SK-N-SH treated with all-trans-retinoic acid at 6 μM for 48 hours (cell line): ENCODE results near the gene EMILIN2.

Experiments
- ATAC-seq: fragments of 200-7000 bp; cut with Tn5 transposase; 3 replicates; pipeline ENCODE4 v1.9.1; 2020; ENCODE audit warnings: mild to moderate bottlenecking, moderate library complexity
- ARNTL ChIP-seq: fragments of 450-650 bp; formaldehyde crosslinking; IDR thresholded peaks from 2 replicates; pipeline ENCODE4 v1.5.0; 2020; ENCODE audit warnings: low read depth, mild to moderate bottlenecking, moderate library complexity, borderline replicate concordance
- BACH2 ChIP-seq: fragments of 250-450 bp; sonication (Bioruptor Pico); IDR thresholded peaks from 2 replicates; pipeline ENCODE4 v1.9.0; 2021; ENCODE audit warnings: mild to moderate bottlenecking, borderline replicate concordance
- CSDC2 ChIP-seq: fragments of 250-450 bp; sonication (Bioruptor Pico); IDR thresholded peaks from 2 replicates; pipeline ENCODE4 v1.5.0; 2020; ENCODE audit warnings: mild to moderate bottlenecking, moderate library complexity
- ESRRG ChIP-seq: fragments of 250-450 bp; sonication (Bioruptor Pico); IDR thresholded peaks from 2 replicates; pipeline ENCODE4 v1.6.1; 2021; ENCODE audit warnings: mild to moderate bottlenecking
- GLIS3 ChIP-seq: fragments of 250-450 bp; sonication (Bioruptor Pico); IDR thresholded peaks from 2 replicates; pipeline ENCODE4 v1.5.0; 2020; ENCODE audit warnings: mild to moderate bottlenecking, moderate library complexity
- ISL1 ChIP-seq: fragments of 250-450 bp; sonication (Bioruptor Pico); IDR thresholded peaks from 2 replicates; pipeline ENCODE4 v2.1.2; 2022; ENCODE audit warnings: mild to moderate bottlenecking, moderate library complexity
- PPARA ChIP-seq: fragments of 250-450 bp; sonication (Bioruptor Pico); IDR thresholded peaks from 2 replicates; pipeline ENCODE4 v1.5.0; 2020; ENCODE audit warnings: mild to moderate bottlenecking, borderline replicate concordance
- RARB ChIP-seq: fragments of 250-450 bp; sonication (Bioruptor Pico); IDR thresholded peaks from 2 replicates; pipeline ENCODE4 v1.8.0; 2021; ENCODE audit warnings: mild to moderate bottlenecking, moderate library complexity
- SNAI2 ChIP-seq: fragments of 250-450 bp; sonication (Bioruptor Pico); IDR thresholded peaks from 2 replicates; pipeline ENCODE4 v1.5.0; 2020; ENCODE audit warnings: mild to moderate bottlenecking, moderate library complexity
- TCF4 ChIP-seq: fragments of 250-450 bp; sonication (Bioruptor Pico); IDR thresholded peaks from 2 replicates; pipeline ENCODE4 v1.8.0; 2021; ENCODE audit warnings: mild to moderate bottlenecking, moderate library complexity, borderline replicate concordance
- TOX ChIP-seq: fragments of 250-450 bp; sonication (Bioruptor Pico); IDR thresholded peaks from 2 replicates; pipeline ENCODE4 v1.8.0; 2021; ENCODE audit warnings: mild to moderate bottlenecking, moderate library complexity, borderline replicate concordance
- ZC3H10 ChIP-seq: fragments of 250-450 bp; sonication (Bioruptor Pico); IDR thresholded peaks from 2 replicates; pipeline ENCODE4 v1.5.1; 2021; ENCODE audit warnings: mild to moderate bottlenecking, moderate library complexity
- ZFP3 ChIP-seq: fragments of 250-450 bp; sonication (Bioruptor Pico); IDR thresholded peaks from 2 replicates; pipeline ENCODE4 v1.5.0; 2020; ENCODE audit warnings: mild to moderate bottlenecking, moderate library complexity
- ZFP30 ChIP-seq: fragments of 450-650 bp; formaldehyde crosslinking; IDR thresholded peaks from 2 replicates; pipeline ENCODE4 v1.5.0; 2022; ENCODE audit warnings: mild to moderate bottlenecking, moderate library complexity
- ZNF565 ChIP-seq: fragments of 450-650 bp; formaldehyde crosslinking; conservative IDR thresholded peaks from 2 replicates; pipeline ENCODE4 v1.5.0; 2020; ENCODE audit warnings: low read depth, mild to moderate bottlenecking, moderate library complexity
- ZNF70 ChIP-seq: fragments of 450-650 bp; formaldehyde crosslinking; IDR thresholded peaks from 2 replicates; pipeline ENCODE4 v1.5.0; 2020; ENCODE audit warnings: mild to moderate bottlenecking, moderate library complexity
- ZNF8 ChIP-seq: fragments of 450-650 bp; formaldehyde crosslinking; IDR thresholded peaks from 2 replicates; pipeline ENCODE4 v1.5.0; 2020; ENCODE audit warnings: mild to moderate bottlenecking, moderate library complexity
- TF ChIP-seq, protein P1 (sequence below): fragments of 250-450 bp; sonication (Bioruptor Pico); IDR thresholded peaks from 2 replicates; pipeline ENCODE4 v1.5.0; 2020; ENCODE audit warnings: mild to moderate bottlenecking, moderate library complexity
- TF ChIP-seq, protein P2 (sequence below): fragments of 250-450 bp; sonication (Bioruptor Pico); IDR thresholded peaks from 2 replicates; pipeline ENCODE4 v1.8.0; 2021; ENCODE audit warnings: low read depth, mild to moderate bottlenecking, moderate library complexity, borderline replicate concordance
- TF ChIP-seq, protein P3 (sequence below): fragments of 250-450 bp; sonication (Bioruptor Pico); IDR thresholded peaks from 2 replicates; pipeline ENCODE4 v1.8.0; 2020; ENCODE audit warnings: mild to moderate bottlenecking, moderate library complexity, borderline replicate concordance
- TF ChIP-seq, protein P4 (sequence below): fragments of 250-450 bp; sonication (Bioruptor Pico); IDR thresholded peaks from 2 replicates; pipeline ENCODE4 v1.5.1; 2020; ENCODE audit warnings: low read depth, mild to moderate bottlenecking, moderate library complexity
- TF ChIP-seq, protein P5 (sequence below): fragments of 250-450 bp; sonication (Bioruptor Pico); IDR thresholded peaks from 2 replicates; pipeline ENCODE4 v1.5.1; 2021; ENCODE audit warnings: mild to moderate bottlenecking, moderate library complexity

EMILIN2 gene

DNA sequence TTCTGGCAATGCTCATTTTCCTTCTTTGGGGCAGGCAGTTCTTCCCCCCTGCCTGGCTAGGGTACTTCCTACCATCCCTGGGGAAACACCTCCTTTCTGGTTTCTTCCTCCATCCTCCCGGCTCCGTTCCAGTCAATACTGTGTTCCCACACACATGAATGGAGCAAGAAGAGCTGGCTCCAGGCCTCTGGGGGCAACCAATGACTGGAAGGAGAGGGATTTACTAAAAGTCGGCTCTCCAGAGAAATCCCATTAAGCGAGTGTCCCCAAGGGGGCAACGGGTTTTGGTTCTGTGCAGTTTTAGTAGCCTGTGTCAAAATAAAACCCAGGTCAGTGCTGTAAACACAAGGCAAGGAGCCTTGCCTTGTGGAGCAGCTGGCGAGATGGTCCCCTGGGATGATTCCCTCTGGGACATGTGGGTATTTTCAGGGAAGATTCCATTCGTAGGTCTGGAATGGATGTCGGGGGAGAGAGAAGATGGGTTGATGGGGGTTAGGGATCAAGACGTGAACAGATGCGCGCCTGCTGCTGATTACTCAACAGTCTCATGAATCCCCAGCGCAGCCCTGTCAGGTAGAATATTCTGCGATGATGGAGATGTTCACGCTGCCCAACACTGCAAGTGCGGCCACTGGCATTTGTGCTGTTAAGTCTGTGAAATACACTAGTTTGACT, 32.0 kb downstream of the EMILIN2 start:
- TF ChIP-seq ESRRG (CRISPR knock-in tag) (no peak), TOX (CRISPR knock-in tag) (no peak), ZNF70 (CRISPR knock-in tag) (no peak), SNAI2 (no peak), ARNTL (CRISPR knock-in tag) (no peak), TCF4 (no peak), GLIS3 (CRISPR knock-in tag) (no peak), ZC3H10 (no peak), ISL1 (CRISPR knock-in tag) (no peak), ZNF565 (no peak), ZFP30 (no peak)
- TF ChIP-seq, protein P1, sequence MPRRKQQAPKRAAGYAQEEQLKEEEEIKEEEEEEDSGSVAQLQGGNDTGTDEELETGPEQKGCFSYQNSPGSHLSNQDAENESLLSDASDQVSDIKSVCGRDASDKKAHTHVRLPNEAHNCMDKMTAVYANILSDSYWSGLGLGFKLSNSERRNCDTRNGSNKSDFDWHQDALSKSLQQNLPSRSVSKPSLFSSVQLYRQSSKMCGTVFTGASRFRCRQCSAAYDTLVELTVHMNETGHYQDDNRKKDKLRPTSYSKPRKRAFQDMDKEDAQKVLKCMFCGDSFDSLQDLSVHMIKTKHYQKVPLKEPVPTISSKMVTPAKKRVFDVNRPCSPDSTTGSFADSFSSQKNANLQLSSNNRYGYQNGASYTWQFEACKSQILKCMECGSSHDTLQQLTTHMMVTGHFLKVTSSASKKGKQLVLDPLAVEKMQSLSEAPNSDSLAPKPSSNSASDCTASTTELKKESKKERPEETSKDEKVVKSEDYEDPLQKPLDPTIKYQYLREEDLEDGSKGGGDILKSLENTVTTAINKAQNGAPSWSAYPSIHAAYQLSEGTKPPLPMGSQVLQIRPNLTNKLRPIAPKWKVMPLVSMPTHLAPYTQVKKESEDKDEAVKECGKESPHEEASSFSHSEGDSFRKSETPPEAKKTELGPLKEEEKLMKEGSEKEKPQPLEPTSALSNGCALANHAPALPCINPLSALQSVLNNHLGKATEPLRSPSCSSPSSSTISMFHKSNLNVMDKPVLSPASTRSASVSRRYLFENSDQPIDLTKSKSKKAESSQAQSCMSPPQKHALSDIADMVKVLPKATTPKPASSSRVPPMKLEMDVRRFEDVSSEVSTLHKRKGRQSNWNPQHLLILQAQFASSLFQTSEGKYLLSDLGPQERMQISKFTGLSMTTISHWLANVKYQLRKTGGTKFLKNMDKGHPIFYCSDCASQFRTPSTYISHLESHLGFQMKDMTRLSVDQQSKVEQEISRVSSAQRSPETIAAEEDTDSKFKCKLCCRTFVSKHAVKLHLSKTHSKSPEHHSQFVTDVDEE, result no peak
- TF ChIP-seq, protein P2, sequence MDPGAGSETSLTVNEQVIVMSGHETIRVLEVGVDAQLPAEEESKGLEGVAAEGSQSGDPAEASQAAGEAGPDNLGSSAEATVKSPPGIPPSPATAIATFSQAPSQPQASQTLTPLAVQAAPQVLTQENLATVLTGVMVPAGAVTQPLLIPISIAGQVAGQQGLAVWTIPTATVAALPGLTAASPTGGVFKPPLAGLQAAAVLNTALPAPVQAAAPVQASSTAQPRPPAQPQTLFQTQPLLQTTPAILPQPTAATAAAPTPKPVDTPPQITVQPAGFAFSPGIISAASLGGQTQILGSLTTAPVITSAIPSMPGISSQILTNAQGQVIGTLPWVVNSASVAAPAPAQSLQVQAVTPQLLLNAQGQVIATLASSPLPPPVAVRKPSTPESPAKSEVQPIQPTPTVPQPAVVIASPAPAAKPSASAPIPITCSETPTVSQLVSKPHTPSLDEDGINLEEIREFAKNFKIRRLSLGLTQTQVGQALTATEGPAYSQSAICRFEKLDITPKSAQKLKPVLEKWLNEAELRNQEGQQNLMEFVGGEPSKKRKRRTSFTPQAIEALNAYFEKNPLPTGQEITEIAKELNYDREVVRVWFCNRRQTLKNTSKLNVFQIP (CRISPR knock-in tag), result no peak
- TF ChIP-seq, protein P3, sequence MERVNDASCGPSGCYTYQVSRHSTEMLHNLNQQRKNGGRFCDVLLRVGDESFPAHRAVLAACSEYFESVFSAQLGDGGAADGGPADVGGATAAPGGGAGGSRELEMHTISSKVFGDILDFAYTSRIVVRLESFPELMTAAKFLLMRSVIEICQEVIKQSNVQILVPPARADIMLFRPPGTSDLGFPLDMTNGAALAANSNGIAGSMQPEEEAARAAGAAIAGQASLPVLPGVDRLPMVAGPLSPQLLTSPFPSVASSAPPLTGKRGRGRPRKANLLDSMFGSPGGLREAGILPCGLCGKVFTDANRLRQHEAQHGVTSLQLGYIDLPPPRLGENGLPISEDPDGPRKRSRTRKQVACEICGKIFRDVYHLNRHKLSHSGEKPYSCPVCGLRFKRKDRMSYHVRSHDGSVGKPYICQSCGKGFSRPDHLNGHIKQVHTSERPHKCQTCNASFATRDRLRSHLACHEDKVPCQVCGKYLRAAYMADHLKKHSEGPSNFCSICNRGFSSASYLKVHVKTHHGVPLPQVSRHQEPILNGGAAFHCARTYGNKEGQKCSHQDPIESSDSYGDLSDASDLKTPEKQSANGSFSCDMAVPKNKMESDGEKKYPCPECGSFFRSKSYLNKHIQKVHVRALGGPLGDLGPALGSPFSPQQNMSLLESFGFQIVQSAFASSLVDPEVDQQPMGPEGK (CRISPR knock-in tag), result no peak
- TF ChIP-seq, protein P4, sequence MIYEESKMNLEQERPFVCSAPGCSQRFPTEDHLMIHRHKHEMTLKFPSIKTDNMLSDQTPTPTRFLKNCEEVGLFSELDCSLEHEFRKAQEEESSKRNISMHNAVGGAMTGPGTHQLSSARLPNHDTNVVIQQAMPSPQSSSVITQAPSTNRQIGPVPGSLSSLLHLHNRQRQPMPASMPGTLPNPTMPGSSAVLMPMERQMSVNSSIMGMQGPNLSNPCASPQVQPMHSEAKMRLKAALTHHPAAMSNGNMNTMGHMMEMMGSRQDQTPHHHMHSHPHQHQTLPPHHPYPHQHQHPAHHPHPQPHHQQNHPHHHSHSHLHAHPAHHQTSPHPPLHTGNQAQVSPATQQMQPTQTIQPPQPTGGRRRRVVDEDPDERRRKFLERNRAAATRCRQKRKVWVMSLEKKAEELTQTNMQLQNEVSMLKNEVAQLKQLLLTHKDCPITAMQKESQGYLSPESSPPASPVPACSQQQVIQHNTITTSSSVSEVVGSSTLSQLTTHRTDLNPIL (CRISPR knock-in tag), result no peak
- TF ChIP-seq, protein P5, sequence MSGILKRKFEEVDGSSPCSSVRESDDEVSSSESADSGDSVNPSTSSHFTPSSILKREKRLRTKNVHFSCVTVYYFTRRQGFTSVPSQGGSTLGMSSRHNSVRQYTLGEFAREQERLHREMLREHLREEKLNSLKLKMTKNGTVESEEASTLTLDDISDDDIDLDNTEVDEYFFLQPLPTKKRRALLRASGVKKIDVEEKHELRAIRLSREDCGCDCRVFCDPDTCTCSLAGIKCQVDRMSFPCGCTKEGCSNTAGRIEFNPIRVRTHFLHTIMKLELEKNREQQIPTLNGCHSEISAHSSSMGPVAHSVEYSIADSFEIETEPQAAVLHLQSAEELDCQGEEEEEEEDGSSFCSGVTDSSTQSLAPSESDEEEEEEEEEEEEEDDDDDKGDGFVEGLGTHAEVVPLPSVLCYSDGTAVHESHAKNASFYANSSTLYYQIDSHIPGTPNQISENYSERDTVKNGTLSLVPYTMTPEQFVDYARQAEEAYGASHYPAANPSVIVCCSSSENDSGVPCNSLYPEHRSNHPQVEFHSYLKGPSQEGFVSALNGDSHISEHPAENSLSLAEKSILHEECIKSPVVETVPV (CRISPR knock-in tag), result no peak
- no peak for ATAC-seq

DNA sequence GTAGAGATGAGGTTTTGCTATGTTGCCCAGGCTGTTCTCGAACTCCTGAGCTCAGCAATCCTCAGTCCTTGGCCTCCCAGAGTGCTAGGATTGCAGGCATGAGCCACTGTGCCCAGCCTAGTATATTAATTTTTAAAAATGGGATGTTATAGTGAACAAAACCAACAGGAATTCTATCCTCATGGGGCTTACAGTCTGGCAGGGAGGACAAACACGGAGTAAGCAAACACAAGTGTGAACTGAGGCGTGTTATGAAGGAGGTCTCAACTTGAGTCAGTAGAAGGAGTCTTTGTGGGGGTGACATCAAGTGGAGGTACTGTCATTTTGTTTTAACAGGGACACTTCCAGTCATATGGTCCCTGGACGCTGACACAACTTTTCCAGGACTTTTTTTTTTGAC, 33.1 kb downstream of the EMILIN2 start:
- TF ChIP-seq ZNF8 (no peak), TOX (CRISPR knock-in tag) (no peak), ZFP30 (no peak), ISL1 (CRISPR knock-in tag) (no peak), ARNTL (CRISPR knock-in tag) (no peak)
- TF ChIP-seq, protein P5 (CRISPR knock-in tag), result no peak
- ATAC-seq, result no peak

DNA sequence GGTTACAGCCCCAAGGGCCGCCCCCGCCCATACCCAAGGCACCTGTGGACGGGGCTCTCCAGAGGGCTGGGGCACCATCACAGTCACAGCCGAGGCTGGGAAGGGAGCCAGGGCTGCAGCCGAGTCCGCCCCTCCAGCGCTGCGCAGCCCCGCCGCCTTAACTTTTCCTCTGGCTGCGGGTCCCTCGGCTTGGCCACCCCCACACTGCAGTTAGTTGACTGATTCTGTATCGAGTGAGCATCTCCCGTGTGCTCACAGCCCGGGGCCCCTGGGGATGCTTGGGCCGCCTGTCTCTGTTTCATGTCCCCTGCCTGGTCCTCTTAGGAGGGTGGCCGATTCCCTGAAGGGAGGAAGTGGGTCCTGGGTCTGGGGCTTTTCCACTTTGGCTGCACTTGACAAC, 33.7 kb downstream of the EMILIN2 start:
- no peak for ATAC-seq
- TF ChIP-seq, protein P3 (CRISPR knock-in tag), result no peak
- TF ChIP-seq RARB (CRISPR knock-in tag) (no peak), ZNF70 (CRISPR knock-in tag) (no peak), PPARA (no peak), CSDC2 (CRISPR knock-in tag) (no peak), TCF4 (no peak), ZFP3 (CRISPR knock-in tag) (no peak), BACH2 (no peak)
